OCI-LY7 (cell line): Measurements from ENCODE around the gene FOXG1. TPM values are rescaled to one million over a fixed set of nuclear protein-coding genes. Genes with fewer than 3 reads are reported as not detected.

Experiments used
- BruUV-seq: library from RNA; stranded (reverse); fragments of 400-500 nt; replicated peaks from 2 replicates; lab custom pipeline; 2021; lab: Mats Ljungman, UMichigan
- CTCF ChIA-PET: fragments of 300-600 bp; sonication (Branson Sonifier 250); formaldehyde crosslinking; loops from one replicate; lab custom pipeline; 2022; ENCODE audit warnings: antibody characterized with exemption; ENCODE audit not compliant: unreplicated experiment; lab: Charles Lee
- POLR2A ChIA-PET: fragments of 300-600 bp; sonication (Branson Sonifier 250); formaldehyde crosslinking; loops from one replicate; lab custom pipeline; 2022; ENCODE audit warnings: antibody characterized with exemption; lab: Charles Lee
- DNase-seq: peaks from one replicate; pipeline ENCODE4 v3.0.0-alpha.2; 2015; ENCODE audit warnings: low spot score
- H2AFZ ChIP-seq: fragments of 200-600 bp; sonication (generic), shearing (Covaris generic); 2 replicates; pipeline ENCODE4 v1.6.1; 2014; ENCODE audit warnings: mild to moderate bottlenecking, antibody characterized with exemption, low read length, moderate library complexity
- H3K27ac ChIP-seq: fragments of 200-600 bp; sonication (generic); 2 replicates; pipeline ENCODE4 v1.5.1; 2014; ENCODE audit warnings: mixed run types, low read depth, mild to moderate bottlenecking, moderate library complexity, low read length, inconsistent platforms; ENCODE audit not compliant: poor library complexity, severe bottlenecking
- H3K36me3 ChIP-seq: fragments of 200-600 bp; sonication (generic); 2 replicates; pipeline ENCODE4 v1.6.1; 2014; ENCODE audit warnings: mild to moderate bottlenecking, antibody characterized with exemption, low read length, moderate library complexity, mixed read lengths; ENCODE audit not compliant: insufficient read depth
- H3K4me1 ChIP-seq: fragments of 200-600 bp; sonication (generic); 2 replicates; pipeline ENCODE4 v1.5.1; 2014; ENCODE audit warnings: mild to moderate bottlenecking, low read length; ENCODE audit not compliant: insufficient read depth, poor library complexity, severe bottlenecking
- H3K4me2 ChIP-seq: fragments of 200-600 bp; sonication (generic); 2 replicates; pipeline ENCODE4 v1.6.1; 2014; ENCODE audit warnings: mild to moderate bottlenecking, low read length
- H3K4me3 ChIP-seq: fragments of 200-600 bp; sonication (generic); 2 replicates; pipeline ENCODE4 v1.5.1; 2014; ENCODE audit warnings: mild to moderate bottlenecking, low read depth, low read length; ENCODE audit not compliant: poor library complexity, severe bottlenecking
- H3K79me2 ChIP-seq: fragments of 200-600 bp; sonication (generic); 2 replicates; pipeline ENCODE4 v1.6.1; 2016; ENCODE audit warnings: low read depth, mild to moderate bottlenecking, low read length, moderate library complexity, mixed read lengths; ENCODE audit not compliant: insufficient read depth
- H3K9me2 ChIP-seq: fragments of 200-600 bp; sonication (generic); 2 replicates; pipeline ENCODE4 v1.6.1; 2016; ENCODE audit warnings: mild to moderate bottlenecking, low read length, mixed read lengths; ENCODE audit not compliant: insufficient read depth
- H3K9me3 ChIP-seq: fragments of 200-600 bp; sonication (generic); 2 replicates; pipeline ENCODE4 v1.6.1; 2014; ENCODE audit warnings: mild to moderate bottlenecking, mixed run types, low read length, mixed read lengths
- H4K20me1 ChIP-seq: fragments of 200-600 bp; sonication (generic); 2 replicates; pipeline ENCODE4 v1.6.1; 2014; ENCODE audit warnings: mild to moderate bottlenecking, antibody characterized with exemption, low read length, moderate library complexity, mixed read lengths; ENCODE audit not compliant: insufficient read depth
- CTCF ChIP-seq: fragments of 200-600 bp; sonication (generic); conservative IDR thresholded peaks from 2 replicates; pipeline ENCODE4 v1.5.1; 2014; ENCODE audit warnings: mild to moderate bottlenecking, antibody characterized with exemption, low read length, moderate library complexity, mixed read lengths
- EZH2phosphoT487 ChIP-seq: fragments of 200-600 bp; sonication (generic); IDR thresholded peaks from 2 replicates; pipeline ENCODE4 v1.6.1; 2018; ENCODE audit warnings: low read depth, borderline replicate concordance, mild to moderate bottlenecking, mixed run types, antibody characterized with exemption, low read length, moderate library complexity, mixed read lengths
- intact Hi-C: fragments of 100-400 bp; cut with micrococcal nuclease; formaldehyde crosslinking; loops from one replicate; pipeline ENCODE4 v1.10.0; 2022; ENCODE audit not compliant: unreplicated experiment
- total RNA-seq, 2 experiments: library from RNA; depleted of rRNA in 1 of 2; stranded (reverse); fragments of >200 nt in 1 of 2; shearing (Covaris generic) in 1 of 2; gene quantifications; 2 replicates each; pipeline ENCODE4 v1.2.3, GENCODE V29; 2014 to 2022

The FOXG1 gene
- total RNA-seq, 2 experiments from 2014 or later = not detected

GRCh38 chr14:28756884-28757570, 9.6 kb upstream of the FOXG1 start:
- Histone ChIP-seq H4K20me1 (no peaks in the 10 kb centered on the region), H3K4me1 (no peaks in the 10 kb centered on the region), H3K27ac (no peak overlapping the region), H3K9me3 (no peaks in the 10 kb centered on the region), H2AFZ (no peak overlapping the region), H3K4me2 (no peak overlapping the region), H3K36me3 (no peaks in the 10 kb centered on the region), H3K79me2 (no peaks in the 10 kb centered on the region), H3K9me2 (no peaks in the 10 kb centered on the region), H3K4me3 (no peak overlapping the region)
- intact Hi-C loops = no loop called here
- POLR2A ChIA-PET = interaction anchor here (1.0 kb wide), 1 partner anchor 212 kb away, joined by 3 read pairs; no protein-coding TSS in a partner anchor
- TF ChIP-seq CTCF (peak; percentile 63), EZH2phosphoT487 (no peak)
- no TSS peak for BruUV-seq
- CTCF ChIA-PET = no interaction called here
- DNase-seq = peak; percentile 1

- H3K9me2 ChIP-seq = no peaks in the 10 kb centered on the region
- H3K27ac ChIP-seq = no peak overlapping the region
- intact Hi-C loops = no loop called here
- ChIA-PET CTCF (no interaction called here), POLR2A (interaction anchor here (1.0 kb wide), 1 partner anchor 211 kb away, joined by 3 read pairs; no protein-coding TSS in a partner anchor)
- no peaks in the 10 kb centered on the region for H3K79me2 ChIP-seq
- no TSS peak for BruUV-seq
- no peak for TF ChIP-seq CTCF
- no peak for TF ChIP-seq EZH2phosphoT487
- no peak overlapping the region for H3K4me3 ChIP-seq
- no peaks in the 10 kb centered on the region for H4K20me1 ChIP-seq
- no peak overlapping the region for H3K4me2 ChIP-seq
- H2AFZ ChIP-seq = no peak overlapping the region
- H3K36me3 ChIP-seq = no peaks in the 10 kb centered on the region
- H3K4me1 ChIP-seq = no peaks in the 10 kb centered on the region
- no peak for DNase-seq
- no peaks in the 10 kb centered on the region for H3K9me3 ChIP-seq
Observed at GRCh38 chr14:28757786-28758185, 8.8 kb upstream of the FOXG1 start.

- no peaks in the 10 kb centered on the region for H3K9me2 ChIP-seq
- TF ChIP-seq CTCF (no peak), EZH2phosphoT487 (no peak)
- H4K20me1 ChIP-seq = no peaks in the 10 kb centered on the region
- DNase-seq = no peak
- no peaks in the 10 kb centered on the region for H3K36me3 ChIP-seq
- no peaks in the 10 kb centered on the region for H3K4me1 ChIP-seq
- no peak overlapping the region for H3K4me3 ChIP-seq
- H3K79me2 ChIP-seq = no peaks in the 10 kb centered on the region
- ChIA-PET CTCF (no interaction called here), POLR2A (no interaction called here)
- no peaks in the 10 kb centered on the region for H3K9me3 ChIP-seq
- no peak overlapping the region for H3K4me2 ChIP-seq
- BruUV-seq = no TSS peak
- H3K27ac ChIP-seq = no peak overlapping the region
- H2AFZ ChIP-seq = no peak overlapping the region
- intact Hi-C loops = no loop called here
Observed at GRCh38 chr14:28758253-28758884, 8.2 kb upstream of the FOXG1 start.
